ENCODE data around the gene FBXO36.

DNA sequence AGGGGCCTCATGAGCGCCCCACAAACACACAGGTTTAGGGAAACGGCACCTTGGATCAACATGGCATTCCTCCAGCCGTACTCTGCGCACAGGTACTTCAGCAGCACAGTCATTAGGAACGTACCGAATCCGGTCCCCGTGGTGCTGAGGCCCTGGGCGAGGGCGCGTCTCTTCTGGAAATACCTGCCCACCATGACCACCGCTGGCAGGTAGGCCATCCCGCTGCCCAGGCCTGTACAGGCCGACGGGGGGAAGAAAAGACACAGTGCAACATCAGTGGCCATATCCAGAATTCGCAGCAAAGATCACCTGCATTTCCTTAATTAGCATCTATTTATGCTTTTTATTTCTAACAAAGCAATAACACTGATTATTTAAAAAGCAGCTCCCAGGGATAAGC lies 124.2 kb downstream of the FBXO36 start:
- TF ChIP-seq, protein P1, sequence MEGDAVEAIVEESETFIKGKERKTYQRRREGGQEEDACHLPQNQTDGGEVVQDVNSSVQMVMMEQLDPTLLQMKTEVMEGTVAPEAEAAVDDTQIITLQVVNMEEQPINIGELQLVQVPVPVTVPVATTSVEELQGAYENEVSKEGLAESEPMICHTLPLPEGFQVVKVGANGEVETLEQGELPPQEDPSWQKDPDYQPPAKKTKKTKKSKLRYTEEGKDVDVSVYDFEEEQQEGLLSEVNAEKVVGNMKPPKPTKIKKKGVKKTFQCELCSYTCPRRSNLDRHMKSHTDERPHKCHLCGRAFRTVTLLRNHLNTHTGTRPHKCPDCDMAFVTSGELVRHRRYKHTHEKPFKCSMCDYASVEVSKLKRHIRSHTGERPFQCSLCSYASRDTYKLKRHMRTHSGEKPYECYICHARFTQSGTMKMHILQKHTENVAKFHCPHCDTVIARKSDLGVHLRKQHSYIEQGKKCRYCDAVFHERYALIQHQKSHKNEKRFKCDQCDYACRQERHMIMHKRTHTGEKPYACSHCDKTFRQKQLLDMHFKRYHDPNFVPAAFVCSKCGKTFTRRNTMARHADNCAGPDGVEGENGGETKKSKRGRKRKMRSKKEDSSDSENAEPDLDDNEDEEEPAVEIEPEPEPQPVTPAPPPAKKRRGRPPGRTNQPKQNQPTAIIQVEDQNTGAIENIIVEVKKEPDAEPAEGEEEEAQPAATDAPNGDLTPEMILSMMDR (IDR thresholded peaks at IDR 0.05), result no peak
- no peak for TF ChIP-seq POLR2A (IDR thresholded peaks at IDR 0.05)

All from thyroid gland (tissue), 4 donors.